Left kidney (tissue), 2 donors: ENCODE data around the gene CCDC178. TPM values are rescaled to one million over a fixed set of nuclear protein-coding genes. Genes with fewer than 3 reads are reported as not detected.
"Not testable (repeated sequence)": the region's sequence is repeated elsewhere in the genome, so short reads cannot be mapped to it uniquely, and the experiment has no call there.

Experiments used
- DNase-seq: peaks from one replicate; pipeline ENCODE4 v3.0.0-alpha.2; 2013
- polyA plus RNA-seq: library from polyadenylated mRNA; unstranded; fragments of 120-200 nt; gene quantifications from one replicate; pipeline ENCODE4 v1.2.1, GENCODE V29; 2013; ENCODE audit not compliant: insufficient read length

CCDC178 gene
- polyA plus RNA-seq, 1 donor: 1.6 TPM

DNA sequence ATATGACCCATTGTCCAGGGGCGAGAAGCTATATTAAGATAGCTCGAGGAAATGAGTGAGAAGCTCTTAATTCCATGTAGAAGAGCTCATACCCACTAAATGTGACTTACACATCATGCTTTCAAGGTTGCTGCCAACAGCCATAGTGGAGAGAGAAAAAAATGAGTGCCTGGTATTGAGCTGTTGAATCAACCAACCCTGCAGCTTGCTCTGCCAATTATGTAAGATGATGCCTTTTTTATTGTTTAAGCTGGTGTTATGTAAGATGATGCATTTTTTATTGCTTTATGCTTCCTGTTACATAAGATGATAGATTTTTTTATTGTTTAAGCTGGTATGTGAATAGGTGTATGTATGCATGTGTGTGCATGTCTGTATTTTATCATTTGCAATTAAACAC is 228.2 kb downstream of the CCDC178 start:
- no peak for DNase-seq

- DNase-seq: no peak
Measured at GRCh38 chr18:33210575-33211189, 229.8 kb downstream of the CCDC178 start.

DNA sequence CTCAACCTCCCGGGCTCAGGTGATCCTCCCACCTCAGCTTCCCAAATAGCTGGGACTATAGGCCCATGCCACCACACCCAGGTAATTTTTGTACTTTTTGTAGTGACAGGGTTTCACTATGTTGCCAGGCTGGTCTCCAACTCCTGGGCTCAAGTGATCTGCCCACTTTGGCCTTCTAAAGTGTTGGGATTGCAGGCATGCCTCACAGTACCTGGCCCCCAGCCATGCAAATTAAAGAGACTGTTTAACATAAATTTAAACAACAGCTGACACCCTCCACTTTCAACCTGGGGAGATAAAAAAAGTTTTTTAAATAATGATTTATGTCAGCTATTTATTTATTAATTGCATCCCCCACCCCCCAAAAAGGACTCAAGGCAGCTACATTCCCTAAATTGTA is 234.7 kb downstream of the CCDC178 start:
- no peak for DNase-seq

DNA sequence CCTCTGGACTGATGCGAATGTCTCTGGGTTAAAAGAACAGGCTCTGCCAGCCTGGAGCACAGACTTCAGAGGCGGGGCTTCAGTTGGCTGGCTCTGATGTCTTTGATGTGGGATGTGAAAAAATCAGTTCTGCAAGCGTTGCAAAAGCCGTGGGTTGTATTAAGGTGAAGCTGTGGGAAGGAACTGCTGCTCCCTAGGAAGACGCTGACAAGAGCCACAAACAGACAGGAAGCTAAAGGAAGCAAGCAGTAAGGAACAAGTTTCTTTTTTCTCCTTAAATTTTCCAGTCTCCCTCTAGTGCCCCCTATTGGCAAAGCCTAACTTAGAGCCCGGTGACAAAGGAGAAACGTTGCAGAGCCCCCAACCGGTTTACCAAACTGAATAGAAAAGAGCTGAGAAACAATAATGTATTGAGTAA is 239.0 kb downstream of the CCDC178 start:
- DNase-seq: peak; percentile 77

DNA sequence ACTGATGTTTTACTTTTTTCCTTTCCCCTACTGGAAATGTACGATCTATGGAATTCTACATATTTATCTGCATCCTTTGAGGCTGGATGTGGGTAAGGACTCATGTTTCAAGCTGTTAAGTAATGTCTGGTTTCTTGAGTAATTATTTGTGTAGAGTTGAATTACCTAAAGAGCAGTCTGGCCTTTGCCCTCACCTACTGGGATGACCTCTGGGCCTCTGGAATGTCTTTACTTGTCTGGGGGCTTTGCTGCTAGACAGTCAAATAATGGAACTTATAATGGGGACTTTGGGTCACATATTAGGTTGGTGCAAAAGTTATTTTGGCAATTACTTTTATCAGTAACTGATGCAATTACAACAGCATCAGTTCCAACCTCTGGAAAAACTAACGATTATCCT is 244.7 kb downstream of the CCDC178 start:
- no peak for DNase-seq

GRCh38 chr18:33194793-33195192 is 245.7 kb downstream of the CCDC178 start:
- DNase-seq: no peak

DNA sequence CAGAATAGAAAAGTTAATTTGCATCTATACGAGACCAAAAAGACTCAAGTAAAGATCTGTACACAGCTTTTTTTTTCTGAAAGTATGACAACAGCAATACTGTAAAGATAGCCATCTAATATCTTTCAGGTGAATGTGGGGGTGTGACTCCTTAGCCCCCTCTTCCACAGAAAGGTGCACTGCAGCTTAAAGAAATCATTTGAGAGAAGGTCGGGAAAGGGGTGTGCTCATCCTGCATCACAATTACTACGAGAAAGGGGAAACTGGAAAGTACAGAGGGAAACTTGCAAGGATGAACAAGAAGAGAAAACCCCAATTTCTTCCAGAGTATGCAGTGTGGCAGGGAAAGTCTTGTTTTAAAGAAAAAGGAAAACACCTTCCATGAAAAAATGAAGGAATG is 255.6 kb downstream of the CCDC178 start:
- no peak for DNase-seq

GRCh38 chr18:33184175-33184574 is 256.3 kb downstream of the CCDC178 start:
- DNase-seq: no peak

DNA sequence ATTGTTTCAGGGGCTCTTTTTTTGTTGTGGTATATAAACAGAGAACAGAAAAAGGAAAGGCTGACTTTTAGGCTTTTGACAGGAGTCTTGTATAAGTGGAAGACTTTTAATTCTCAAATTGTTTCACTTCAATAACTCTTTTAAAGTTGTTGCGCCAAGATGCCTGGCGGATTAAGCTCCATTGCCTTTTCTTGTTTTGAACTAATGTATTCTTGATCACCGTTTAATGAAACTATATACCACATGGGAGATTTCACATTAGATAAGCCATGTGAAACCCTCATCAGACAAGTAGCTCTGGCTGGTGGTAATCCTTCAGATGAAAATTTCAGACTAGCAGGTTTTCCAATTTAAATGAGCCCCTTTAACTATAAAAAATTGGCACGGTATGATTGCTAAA is 257.4 kb downstream of the CCDC178 start:
- DNase-seq: no peak

- DNase-seq: no peak
Measured at GRCh38 chr18:33181016-33181415, 259.5 kb downstream of the CCDC178 start.

GRCh38 chr18:33169218-33169617 is 271.3 kb downstream of the CCDC178 start:
- no peak for DNase-seq

GRCh38 chr18:33164121-33164520 is 276.4 kb downstream of the CCDC178 start:
- not testable (repeated sequence) for DNase-seq

DNA sequence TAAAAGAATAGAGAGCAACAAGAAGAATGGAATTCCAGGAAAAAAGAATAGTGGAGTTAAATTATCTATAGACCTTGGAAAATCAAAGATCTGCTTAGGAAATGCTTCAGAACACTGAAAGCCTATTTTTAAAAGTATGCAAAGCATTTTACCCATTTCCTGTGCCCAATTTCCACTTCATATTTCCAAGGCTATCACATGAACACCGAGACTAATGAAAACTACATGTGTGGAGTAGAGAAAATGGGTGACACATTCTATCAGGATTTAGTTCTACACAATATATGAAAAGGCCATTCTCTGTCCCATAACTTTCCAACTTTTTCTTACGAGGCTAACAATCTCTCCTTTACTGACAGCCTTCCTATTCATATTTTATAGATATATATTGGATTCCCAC is 279.4 kb downstream of the CCDC178 start:
- DNase-seq: no peak

DNA sequence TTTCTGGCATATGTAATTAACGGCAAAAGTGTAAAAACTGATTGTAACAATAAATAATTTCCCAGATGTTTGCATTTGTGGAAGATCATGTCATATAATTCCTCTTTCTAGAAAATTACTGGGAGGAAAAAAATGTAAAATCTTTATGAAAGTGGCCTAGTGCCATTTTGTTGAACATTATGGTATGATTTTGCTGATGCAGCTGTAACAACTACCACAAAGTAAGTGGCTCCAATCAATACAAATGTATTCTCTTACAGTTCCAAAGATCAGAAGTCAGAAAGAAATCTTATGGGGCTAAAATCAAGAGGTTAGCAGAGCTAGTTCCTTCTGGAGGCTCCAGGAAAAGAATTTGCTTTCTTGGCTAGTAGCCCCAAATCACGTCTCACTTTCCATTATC is 281.4 kb downstream of the CCDC178 start:
- no peak for DNase-seq

DNA sequence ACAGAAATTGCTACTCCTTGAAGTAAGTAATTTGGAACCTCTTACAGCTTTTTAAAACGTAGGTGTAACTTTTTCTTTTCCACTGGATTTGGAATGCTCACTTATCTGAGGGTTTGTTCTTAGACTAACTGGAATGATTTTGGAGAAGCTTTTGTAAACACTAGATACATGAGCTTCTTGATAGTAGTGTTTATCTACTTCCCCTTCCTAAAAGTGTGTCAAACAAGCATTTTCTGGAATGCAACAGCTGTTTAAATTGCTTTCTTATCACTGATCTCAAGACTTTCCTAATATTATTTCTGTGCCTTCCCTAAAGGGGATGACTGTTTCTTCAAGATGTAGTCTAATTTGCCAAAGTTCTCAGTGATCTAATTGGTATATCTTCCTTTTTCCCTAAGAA is 282.6 kb downstream of the CCDC178 start:
- DNase-seq: no peak

- DNase-seq: no peak
Measured at GRCh38 chr18:33156906-33157470, 283.5 kb downstream of the CCDC178 start.

GRCh38 chr18:33154049-33154448 is 286.5 kb downstream of the CCDC178 start:
- no peak for DNase-seq

DNA sequence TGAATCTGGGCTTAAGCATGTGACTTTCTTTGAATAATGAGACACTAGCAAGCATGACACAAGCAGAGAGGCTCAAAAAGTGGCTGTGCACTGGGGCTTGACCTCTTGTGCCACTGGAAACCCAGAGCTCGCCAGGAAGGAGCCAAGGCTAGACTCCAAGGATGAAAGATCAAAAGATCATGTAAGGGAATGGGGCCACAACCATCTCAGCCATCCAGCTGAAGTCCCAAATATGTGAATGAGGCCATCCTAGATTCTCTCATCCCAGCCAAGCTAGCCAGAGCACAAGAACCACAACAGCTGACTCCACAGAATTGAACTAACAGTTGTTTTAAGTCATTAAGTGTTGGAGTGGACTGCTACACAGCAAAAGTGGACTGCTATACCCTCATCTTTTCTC is 288.1 kb downstream of the CCDC178 start:
- no peak for DNase-seq

DNA sequence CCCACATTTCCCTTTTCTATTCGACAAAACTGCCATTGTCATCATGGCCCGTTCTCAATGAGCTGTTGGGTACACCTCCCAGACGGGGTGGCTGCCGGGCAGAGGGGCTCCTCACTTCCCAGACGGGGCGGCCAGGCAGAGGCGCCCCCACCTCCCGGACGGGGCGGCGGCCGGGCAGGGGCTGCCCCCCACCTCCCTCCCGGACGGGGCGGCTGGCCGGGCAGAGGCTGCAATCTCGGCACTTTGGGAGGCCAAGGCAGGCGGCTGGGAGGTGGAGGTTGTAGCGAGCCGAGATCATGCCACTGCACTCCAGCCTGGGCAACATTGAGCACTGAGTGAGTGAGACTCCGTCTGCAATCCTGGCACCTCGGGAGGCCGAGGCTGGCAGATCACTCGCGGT is 292.7 kb downstream of the CCDC178 start:
- DNase-seq: not testable (repeated sequence)

- DNase-seq: no peak
Measured at GRCh38 chr18:33146014-33146413, 294.5 kb downstream of the CCDC178 start.

DNA sequence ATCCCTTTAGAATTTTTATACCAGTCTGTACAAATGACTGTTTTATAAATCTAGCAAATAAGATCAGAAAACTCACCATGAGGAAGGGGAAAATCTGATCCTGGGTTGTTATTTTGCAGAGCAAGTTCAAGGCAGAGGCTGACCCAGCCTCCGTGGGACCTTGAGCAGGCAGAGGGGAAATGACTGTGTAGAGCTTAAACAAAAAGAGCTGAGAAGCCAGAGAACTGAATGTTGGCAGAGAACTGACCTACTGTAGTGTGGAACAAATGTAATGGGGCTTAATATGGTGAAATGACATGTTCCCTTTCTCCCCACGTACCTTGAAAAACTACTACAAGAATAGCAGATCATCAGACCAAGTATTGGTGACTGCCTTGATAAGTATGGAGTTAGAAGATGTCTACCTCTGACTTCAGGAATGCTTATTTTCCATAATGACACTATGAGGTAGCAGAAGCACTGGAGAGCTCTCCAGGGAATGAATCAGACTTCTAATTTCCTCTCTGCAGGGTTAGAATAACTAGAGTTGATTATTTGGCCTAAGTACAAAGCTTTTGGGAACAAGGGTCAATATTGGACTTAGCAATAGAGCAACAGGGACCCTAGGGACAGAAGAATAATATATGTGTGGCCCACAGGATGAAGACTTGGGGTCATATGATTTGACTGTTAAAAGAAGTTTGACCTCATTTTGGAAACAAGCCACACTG is 304.4 kb downstream of the CCDC178 start:
- no peak for DNase-seq

DNA sequence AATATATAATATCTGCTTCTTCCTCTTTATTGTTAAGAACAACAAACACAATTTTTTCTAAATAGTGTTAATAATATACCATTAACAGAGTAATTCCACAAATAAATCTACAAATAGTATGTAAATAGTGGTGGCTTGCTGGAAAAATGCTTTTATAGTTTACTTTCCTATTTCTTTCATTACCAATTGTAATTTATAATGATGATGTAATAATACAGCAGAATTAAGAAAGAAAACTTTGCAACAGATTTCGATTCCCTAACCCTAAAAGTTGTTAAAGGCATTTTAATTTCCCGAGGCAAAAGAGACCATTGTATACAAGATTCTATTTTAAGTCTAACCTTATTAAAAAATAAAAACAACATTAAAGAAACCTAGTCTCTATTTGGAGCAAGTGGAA is 307.9 kb downstream of the CCDC178 start:
- DNase-seq: no peak

GRCh38 chr18:33128581-33128980 is 311.9 kb downstream of the CCDC178 start:
- DNase-seq: no peak
